Gastroesophageal sphincter (tissue), 3 donors: ENCODE data around the gene ITPK1.

Experiments used
- CTCF ChIP-seq, 4 experiments: fragments of 200-600 bp in 2 of 4; fragments of 450-650 bp in 2 of 4; sonication (generic) in 1 of 4; IDR thresholded peaks; one replicate each; pipeline ENCODE4 v1.5.1; 2017 to 2019; ENCODE audit warnings: antibody characterized with exemption in 4 of 4, mild to moderate bottlenecking in 2 of 4, moderate library complexity in 2 of 4
- EP300 ChIP-seq: sonication (generic); formaldehyde crosslinking; IDR thresholded peaks from one replicate; pipeline ENCODE4 v1.6.1; 2017; ENCODE audit warnings: antibody characterized with exemption, mild to moderate bottlenecking
- POLR2A ChIP-seq, 2 donors: fragments of 450-650 bp; IDR thresholded peaks; one replicate each; pipeline ENCODE4 v1.6.1; 2017; ENCODE audit warnings: antibody characterized with exemption in 2 of 2, mild to moderate bottlenecking in 2 of 2, moderate library complexity in 1 of 2
- POLR2AphosphoS5 ChIP-seq: sonication (generic); formaldehyde crosslinking; IDR thresholded peaks from one replicate; pipeline ENCODE4 v1.6.1; 2017; ENCODE audit warnings: antibody characterized with exemption

GRCh38 chr14:92937051-92937937 is 178.4 kb downstream of the ITPK1 start:
- TF ChIP-seq POLR2A (IDR thresholded peaks at IDR 0.05), result no peak
- TF ChIP-seq CTCF (IDR thresholded peaks at IDR 0.05), result no peak
- no peak for TF ChIP-seq EP300
- no peak for TF ChIP-seq POLR2AphosphoS5
